ENCODE measurements around the gene UBE2QL1. TPM values are rescaled to one million over a fixed set of nuclear protein-coding genes. Genes with fewer than 3 reads are reported as not detected.

Gene UBE2QL1
- total RNA-seq, 1 donor from 2014 or later = 2.9 TPM

- Mint-ChIP-seq H3K27me3 (peaks cover 25% of the 10 kb centered on the region), H3K4me3 (ENCODE audit: low read depth) (no peak overlapping the region), H3K9me3 (ENCODE audit: low read depth) (no peaks in the 10 kb centered on the region), H3K36me3 (ENCODE audit: insufficient read depth) (no peaks in the 10 kb centered on the region), H3K27ac (no peak overlapping the region), H3K4me1 (ENCODE audit: low read depth) (no peaks in the 10 kb centered on the region)
- no peak for DNase-seq (ENCODE audit: low spot score, unreplicated experiment)
- TF ChIP-seq CTCF (IDR thresholded peaks at IDR 0.05; ENCODE audit: unreplicated experiment) = no peak
Measured at GRCh38 chr5:6461793-6462650, 13.4 kb downstream of the UBE2QL1 start.

GRCh38 chr5:6462671-6463070 lies 14.0 kb downstream of the UBE2QL1 start:
- no peak for DNase-seq (ENCODE audit: low spot score, unreplicated experiment)
- no peak overlapping the region for H3K4me3 Mint-ChIP-seq (ENCODE audit: low read depth)
- peaks cover 21% of the 10 kb centered on the region for H3K27me3 Mint-ChIP-seq
- H3K4me1 Mint-ChIP-seq (ENCODE audit: low read depth) = peaks cover 1% of the 10 kb centered on the region
- no peak overlapping the region for H3K27ac Mint-ChIP-seq
- H3K9me3 Mint-ChIP-seq (ENCODE audit: low read depth) = no peaks in the 10 kb centered on the region
- H3K36me3 Mint-ChIP-seq (ENCODE audit: insufficient read depth) = no peaks in the 10 kb centered on the region
- TF ChIP-seq CTCF (IDR thresholded peaks at IDR 0.05; ENCODE audit: unreplicated experiment) = no peak

- TF ChIP-seq CTCF (IDR thresholded peaks at IDR 0.05; ENCODE audit: unreplicated experiment) = no peak
- Mint-ChIP-seq H3K27ac (no peak overlapping the region), H3K36me3 (ENCODE audit: insufficient read depth) (no peaks in the 10 kb centered on the region), H3K4me3 (ENCODE audit: low read depth) (no peak overlapping the region), H3K9me3 (ENCODE audit: low read depth) (no peaks in the 10 kb centered on the region), H3K4me1 (ENCODE audit: low read depth) (peaks cover 6% of the 10 kb centered on the region), H3K27me3 (peaks cover 30% of the 10 kb centered on the region)
- DNase-seq (ENCODE audit: low spot score, unreplicated experiment) = no peak
Measured at GRCh38 chr5:6464441-6464840, 15.8 kb downstream of the UBE2QL1 start.

GRCh38 chr5:6465831-6466790 lies 17.5 kb downstream of the UBE2QL1 start:
- Mint-ChIP-seq H3K4me3 (ENCODE audit: low read depth) (no peak overlapping the region), H3K36me3 (ENCODE audit: insufficient read depth) (no peaks in the 10 kb centered on the region), H3K27me3 (peaks cover 21% of the 10 kb centered on the region), H3K4me1 (ENCODE audit: low read depth) (peaks cover 6% of the 10 kb centered on the region), H3K9me3 (ENCODE audit: low read depth) (no peaks in the 10 kb centered on the region), H3K27ac (no peak overlapping the region)
- no peak for TF ChIP-seq CTCF (IDR thresholded peaks at IDR 0.05; ENCODE audit: unreplicated experiment)
- DNase-seq (ENCODE audit: low spot score, unreplicated experiment) = no peak

- H3K36me3 Mint-ChIP-seq (ENCODE audit: insufficient read depth) = no peaks in the 10 kb centered on the region
- no peak overlapping the region for H3K27ac Mint-ChIP-seq
- H3K9me3 Mint-ChIP-seq (ENCODE audit: low read depth) = no peaks in the 10 kb centered on the region
- no peak for DNase-seq (ENCODE audit: low spot score, unreplicated experiment)
- H3K27me3 Mint-ChIP-seq = peaks cover 21% of the 10 kb centered on the region
- H3K4me1 Mint-ChIP-seq (ENCODE audit: low read depth) = peaks cover 6% of the 10 kb centered on the region
- no peak for TF ChIP-seq CTCF (IDR thresholded peaks at IDR 0.05; ENCODE audit: unreplicated experiment)
- H3K4me3 Mint-ChIP-seq (ENCODE audit: low read depth) = no peak overlapping the region
Measured at GRCh38 chr5:6466975-6467567, 18.4 kb downstream of the UBE2QL1 start.

All from progenitor cell of endocrine pancreas (in vitro differentiated cells).